Activated CD4-positive, alpha-beta T cell treated with anti-CD3 and anti-CD28 coated beads, Interleukin-2, amount 10 ng/mL, durations not matched to agents 7 days and 5 days (primary cell): ENCODE measurements around the gene TAC3. TPM values are rescaled to one million over a fixed set of nuclear protein-coding genes. Genes with fewer than 3 reads are reported as not detected.
A peak's percentile ranks its signal among the peaks of the same experiment; 100 is the strongest.

Experiments
- CTCF ChIA-PET: fragments of 350-600 bp; sonication (Branson Sonifier 250); formaldehyde crosslinking; loops from one replicate; lab custom pipeline; 2021; ENCODE audit warnings: antibody characterized with exemption; lab: Charles Lee
- POLR2A ChIA-PET: fragments of 350-600 bp; sonication (Branson Sonifier 250); formaldehyde crosslinking; loops from one replicate; lab custom pipeline; 2021; ENCODE audit warnings: antibody characterized with exemption; lab: Charles Lee
- DNase-seq: peaks from one replicate; pipeline ENCODE4 v3.0.0-alpha.2; 2020
- H3K27ac Mint-ChIP-seq: one replicate; pipeline ENCODE4 v1.8.0; 2021; ENCODE audit warnings: mild to moderate bottlenecking, moderate library complexity, mixed read lengths
- H3K27me3 Mint-ChIP-seq: one replicate; pipeline ENCODE4 v1.8.0; 2021; ENCODE audit warnings: mixed read lengths
- H3K36me3 Mint-ChIP-seq: one replicate; pipeline ENCODE4 v1.8.0; 2021; ENCODE audit warnings: low read depth, mixed read lengths
- H3K4me1 Mint-ChIP-seq: one replicate; pipeline ENCODE4 v1.8.0; 2021; ENCODE audit warnings: mixed read lengths
- H3K4me3 Mint-ChIP-seq: one replicate; pipeline ENCODE4 v1.8.0; 2021; ENCODE audit warnings: mild to moderate bottlenecking, moderate library complexity, mixed read lengths
- H3K9me3 Mint-ChIP-seq: one replicate; pipeline ENCODE4 v1.8.0; 2021; ENCODE audit warnings: mixed read lengths
- total RNA-seq, 2 experiments: library from RNA; stranded (reverse); gene quantifications; one replicate each; pipeline ENCODE4 v1.2.3, GENCODE V29; 2021

The TAC3 gene
- total RNA-seq, 2 experiments from 2014 or later, result 0.25 TPM; not detected in 1

DNA sequence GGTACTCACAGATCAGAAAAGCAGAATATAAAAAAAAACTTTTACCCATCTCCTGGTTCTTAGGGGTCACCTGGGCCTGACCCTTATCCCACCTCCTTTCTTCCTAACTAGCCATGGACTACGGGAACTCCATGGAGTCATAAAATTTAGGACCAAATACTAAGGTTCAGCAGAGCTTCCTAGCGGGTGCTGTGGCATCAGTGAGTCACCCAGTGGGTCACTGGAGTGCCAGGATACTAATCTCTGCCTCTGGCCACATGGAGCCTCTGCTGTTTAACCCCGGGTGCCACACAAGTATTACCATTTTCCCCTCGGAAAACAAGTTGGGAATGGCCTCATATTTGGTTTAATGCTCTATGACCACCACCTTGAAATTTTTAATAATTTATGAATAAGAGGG lies 16.9 kb downstream of the TAC3 start:
- no peaks in the 10 kb centered on the region for H3K27me3 Mint-ChIP-seq
- peaks cover 41% of the 10 kb centered on the region for H3K4me1 Mint-ChIP-seq
- peaks cover 38% of the 10 kb centered on the region for H3K36me3 Mint-ChIP-seq
- H3K9me3 Mint-ChIP-seq, result no peaks in the 10 kb centered on the region
- H3K4me3 Mint-ChIP-seq, result no peak overlapping the region
- ChIA-PET CTCF (interaction anchor here (0.7 to 2.6 kb wide), 5 partner anchors 11 to 242 kb away, joined by 3 to 9 read pairs (median 4); no protein-coding TSS in a partner anchor), POLR2A (no interaction called here)
- no peak for DNase-seq
- peak overlapping the region; percentile 83 for H3K27ac Mint-ChIP-seq

DNA sequence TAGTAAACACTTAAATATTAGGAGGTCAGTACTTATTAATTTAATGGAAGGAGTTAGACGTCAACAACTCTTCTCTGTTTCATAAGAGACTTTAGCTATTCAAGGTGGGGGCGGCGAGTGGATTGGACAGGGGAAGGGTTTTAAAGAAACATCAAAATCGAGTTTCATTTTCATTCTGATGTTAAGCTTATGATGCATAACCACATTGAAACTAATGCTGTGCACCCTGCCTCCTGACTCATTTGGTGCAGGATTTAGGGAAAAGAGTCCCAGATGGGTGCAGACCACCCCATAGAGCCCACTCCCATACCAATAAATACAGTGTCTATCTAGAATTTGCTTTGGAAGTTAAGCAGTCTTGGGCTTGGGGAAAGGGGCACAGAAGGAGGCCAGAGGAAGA lies 17.3 kb downstream of the TAC3 start:
- ChIA-PET CTCF (interaction anchor here (0.6 to 2.6 kb wide), 6 partner anchors 12 to 241 kb away, joined by 3 to 9 read pairs (median 4); no protein-coding TSS in a partner anchor), POLR2A (no interaction called here)
- peaks cover 34% of the 10 kb centered on the region for H3K36me3 Mint-ChIP-seq
- H3K9me3 Mint-ChIP-seq, result no peaks in the 10 kb centered on the region
- H3K27ac Mint-ChIP-seq, result peak overlapping the region; percentile 83
- peak; percentile 47 for DNase-seq
- H3K4me1 Mint-ChIP-seq, result peaks cover 36% of the 10 kb centered on the region
- H3K27me3 Mint-ChIP-seq, result no peaks in the 10 kb centered on the region
- peak overlapping the region; percentile 39 for H3K4me3 Mint-ChIP-seq

DNA sequence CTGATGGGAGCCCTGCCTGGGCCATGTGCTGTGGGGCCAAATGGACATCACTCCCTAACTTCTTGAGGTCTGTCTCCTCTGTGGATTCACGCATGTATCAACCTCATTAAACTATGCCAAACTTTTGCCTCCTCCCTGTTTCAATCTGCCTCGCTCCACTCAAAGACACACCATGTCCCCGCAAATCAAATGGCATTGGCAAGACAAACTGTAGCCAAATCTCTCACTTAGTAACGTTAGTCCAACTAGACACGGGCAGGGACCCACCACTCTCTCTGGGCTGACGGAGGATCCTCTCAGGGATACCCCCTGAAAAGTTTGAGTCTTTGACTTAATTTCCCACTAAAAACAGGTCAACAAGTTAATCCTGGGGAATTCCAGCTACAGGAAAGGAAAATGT lies 18.0 kb downstream of the TAC3 start:
- H3K36me3 Mint-ChIP-seq, result peaks cover 28% of the 10 kb centered on the region
- H3K27me3 Mint-ChIP-seq, result no peaks in the 10 kb centered on the region
- DNase-seq, result no peak
- ChIA-PET POLR2A (no interaction called here), CTCF (interaction anchor here (0.6 to 2.6 kb wide), 4 partner anchors 12 to 241 kb away, joined by 3 to 9 read pairs (median 4); no protein-coding TSS in a partner anchor)
- H3K27ac Mint-ChIP-seq, result peak overlapping the region; percentile 83
- peaks cover 36% of the 10 kb centered on the region for H3K4me1 Mint-ChIP-seq
- no peak overlapping the region for H3K4me3 Mint-ChIP-seq
- no peaks in the 10 kb centered on the region for H3K9me3 Mint-ChIP-seq

DNA sequence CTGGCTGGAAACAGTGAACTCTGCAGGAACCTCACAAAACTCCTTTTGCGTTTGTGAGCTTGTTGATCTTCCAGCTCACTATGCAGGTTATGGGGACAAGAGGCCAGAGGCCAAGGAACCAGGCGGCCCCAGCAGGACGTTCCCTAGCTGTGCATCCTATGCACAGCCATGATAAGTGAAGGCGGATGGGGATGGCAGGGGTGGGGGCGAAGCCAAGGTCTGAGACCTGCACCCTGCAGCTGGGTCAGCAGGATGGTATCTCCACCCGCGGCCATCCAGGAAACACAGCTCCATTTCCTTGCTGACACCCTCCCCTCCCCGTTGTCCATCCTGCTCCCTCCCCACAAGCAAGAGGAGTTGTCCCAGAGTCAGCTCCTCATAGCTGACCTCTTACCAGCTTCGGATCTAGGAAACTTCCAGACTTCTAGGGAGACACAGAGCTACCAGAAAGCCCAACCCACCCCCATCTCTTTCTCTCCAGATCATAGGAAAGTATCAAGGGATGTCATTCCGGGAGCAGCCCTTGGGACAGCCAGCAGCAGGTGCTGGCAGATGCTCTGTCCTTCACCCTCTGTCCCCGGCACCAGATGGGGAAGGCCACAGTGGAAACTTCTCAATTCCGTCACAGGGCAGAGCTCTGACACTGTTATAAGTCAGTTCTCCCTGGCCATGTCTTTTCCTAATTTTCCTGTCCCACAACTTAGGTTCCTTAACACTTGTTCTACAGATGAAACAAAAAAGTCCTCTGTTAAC lies 19.4 kb downstream of the TAC3 start:
- Mint-ChIP-seq H3K27ac (no peak overlapping the region), H3K4me3 (no peak overlapping the region), H3K27me3 (no peaks in the 10 kb centered on the region), H3K9me3 (no peaks in the 10 kb centered on the region), H3K36me3 (peaks cover 18% of the 10 kb centered on the region), H3K4me1 (peaks cover 36% of the 10 kb centered on the region)
- no peak for DNase-seq
- ChIA-PET CTCF (interaction anchor here (0.7 to 2.6 kb wide), 5 partner anchors 8 to 239 kb away, joined by 3 to 12 read pairs (median 4); no protein-coding TSS in a partner anchor), POLR2A (interaction anchor here (0.6 kb wide), 1 partner anchor 50 kb away, joined by 4 read pairs; no protein-coding TSS in a partner anchor)

DNA sequence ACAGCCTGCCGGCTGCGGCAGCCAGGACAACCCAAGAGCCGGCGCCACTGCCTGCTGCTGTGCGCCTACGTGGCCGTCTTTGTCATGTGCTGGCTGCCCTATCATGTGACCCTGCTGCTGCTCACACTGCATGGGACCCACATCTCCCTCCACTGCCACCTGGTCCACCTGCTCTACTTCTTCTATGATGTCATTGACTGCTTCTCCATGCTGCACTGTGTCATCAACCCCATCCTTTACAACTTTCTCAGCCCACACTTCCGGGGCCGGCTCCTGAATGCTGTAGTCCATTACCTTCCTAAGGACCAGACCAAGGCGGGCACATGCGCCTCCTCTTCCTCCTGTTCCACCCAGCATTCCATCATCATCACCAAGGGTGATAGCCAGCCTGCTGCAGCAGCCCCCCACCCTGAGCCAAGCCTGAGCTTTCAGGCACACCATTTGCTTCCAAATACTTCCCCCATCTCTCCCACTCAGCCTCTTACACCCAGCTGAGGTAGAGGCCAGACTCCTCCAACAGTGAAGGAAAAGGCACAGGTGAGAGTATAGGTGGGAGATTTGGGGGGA lies 20.3 kb downstream of the TAC3 start:
- Mint-ChIP-seq H3K36me3 (peaks cover 13% of the 10 kb centered on the region), H3K27me3 (no peaks in the 10 kb centered on the region), H3K27ac (no peak overlapping the region), H3K4me1 (peaks cover 37% of the 10 kb centered on the region), H3K4me3 (no peak overlapping the region), H3K9me3 (no peaks in the 10 kb centered on the region)
- ChIA-PET POLR2A (no interaction called here), CTCF (interaction anchor here (1.3 to 1.9 kb wide), 2 partner anchors 8 to 9 kb away, joined by 4 to 12 read pairs; no protein-coding TSS in a partner anchor)
- DNase-seq, result no peak

DNA sequence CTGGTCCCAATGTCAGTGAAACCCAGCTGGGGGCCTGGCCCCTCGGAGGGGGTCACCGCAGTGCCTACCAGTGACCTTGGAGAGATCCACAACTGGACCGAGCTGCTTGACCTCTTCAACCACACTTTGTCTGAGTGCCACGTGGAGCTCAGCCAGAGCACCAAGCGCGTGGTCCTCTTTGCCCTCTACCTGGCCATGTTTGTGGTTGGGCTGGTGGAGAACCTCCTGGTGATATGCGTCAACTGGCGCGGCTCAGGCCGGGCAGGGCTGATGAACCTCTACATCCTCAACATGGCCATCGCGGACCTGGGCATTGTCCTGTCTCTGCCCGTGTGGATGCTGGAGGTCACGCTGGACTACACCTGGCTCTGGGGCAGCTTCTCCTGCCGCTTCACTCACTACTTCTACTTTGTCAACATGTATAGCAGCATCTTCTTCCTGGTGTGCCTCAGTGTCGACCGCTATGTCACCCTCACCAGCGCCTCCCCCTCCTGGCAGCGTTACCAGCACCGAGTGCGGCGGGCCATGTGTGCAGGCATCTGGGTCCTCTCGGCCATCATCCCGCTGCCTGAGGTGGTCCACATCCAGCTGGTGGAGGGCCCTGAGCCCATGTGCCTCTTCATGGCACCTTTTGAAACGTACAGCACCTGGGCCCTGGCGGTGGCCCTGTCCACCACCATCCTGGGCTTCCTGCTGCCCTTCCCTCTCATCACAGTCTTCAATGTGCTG lies 21.0 kb downstream of the TAC3 start:
- H3K4me1 Mint-ChIP-seq, result peaks cover 37% of the 10 kb centered on the region
- H3K27me3 Mint-ChIP-seq, result no peaks in the 10 kb centered on the region
- no peak for DNase-seq
- POLR2A ChIA-PET, result no interaction called here
- no peak overlapping the region for H3K4me3 Mint-ChIP-seq
- no peak overlapping the region for H3K27ac Mint-ChIP-seq
- H3K36me3 Mint-ChIP-seq, result peaks cover 10% of the 10 kb centered on the region
- no peaks in the 10 kb centered on the region for H3K9me3 Mint-ChIP-seq
- CTCF ChIA-PET, result interaction anchor here (1.6 to 1.9 kb wide), 3 partner anchors 10 to 232 kb away, joined by 4 to 9 read pairs (median 4); partner anchors contain the start of gene HSD17B6

DNA sequence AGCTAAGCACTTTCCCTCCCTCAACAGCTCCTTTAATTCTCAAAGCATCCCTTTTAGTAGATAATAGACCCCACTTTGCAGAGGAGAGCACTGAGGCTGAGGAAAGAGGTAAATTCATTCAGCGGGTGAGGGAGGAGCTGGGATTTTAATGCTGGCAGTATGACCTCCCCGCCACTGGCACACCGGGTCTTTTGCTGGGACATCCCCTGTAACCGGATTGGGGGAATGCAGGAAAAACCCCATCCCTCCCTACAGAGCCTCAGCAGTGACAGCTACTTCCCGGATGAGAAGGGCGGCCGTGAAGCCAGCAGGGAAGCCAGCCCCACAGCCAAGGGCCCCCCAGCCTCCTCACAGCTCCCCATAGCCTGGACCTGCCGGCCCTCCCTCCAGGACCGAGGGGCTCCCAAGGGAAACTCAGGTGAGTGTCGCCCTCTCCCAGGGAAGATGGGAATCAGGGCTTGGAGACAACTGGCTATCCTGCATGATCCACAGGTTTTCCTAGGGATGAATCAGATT lies 22.0 kb downstream of the TAC3 start:
- no peak for DNase-seq
- Mint-ChIP-seq H3K4me3 (no peak overlapping the region), H3K27ac (no peak overlapping the region), H3K4me1 (peaks cover 28% of the 10 kb centered on the region), H3K27me3 (peaks cover 4% of the 10 kb centered on the region), H3K36me3 (peaks cover 6% of the 10 kb centered on the region), H3K9me3 (no peaks in the 10 kb centered on the region)
- ChIA-PET CTCF (interaction anchor here (1.1 to 1.7 kb wide), 3 partner anchors 8 to 231 kb away, joined by 3 to 9 read pairs (median 4); partner anchors contain the start of gene HSD17B6), POLR2A (no interaction called here)

DNA sequence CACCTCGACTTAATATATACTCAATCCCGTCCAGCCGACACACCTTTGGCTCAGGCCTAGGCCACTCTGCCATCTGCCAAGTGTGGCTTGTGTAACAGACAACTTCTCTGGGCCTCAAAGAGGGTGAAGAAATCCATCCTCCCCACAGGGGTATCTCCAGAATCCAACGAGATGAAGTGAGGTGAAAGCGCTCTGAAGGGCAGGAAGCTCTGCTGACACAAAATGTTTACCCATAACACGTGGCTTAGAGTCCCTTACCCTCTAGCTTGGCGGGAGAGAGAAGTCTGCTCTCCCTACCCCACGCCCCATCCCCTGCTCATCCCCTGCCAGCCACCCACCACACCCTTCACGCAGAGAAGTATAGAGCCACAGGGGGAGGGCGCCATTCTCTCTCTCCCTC lies 23.0 kb downstream of the TAC3 start:
- no peak overlapping the region for H3K27ac Mint-ChIP-seq

DNA sequence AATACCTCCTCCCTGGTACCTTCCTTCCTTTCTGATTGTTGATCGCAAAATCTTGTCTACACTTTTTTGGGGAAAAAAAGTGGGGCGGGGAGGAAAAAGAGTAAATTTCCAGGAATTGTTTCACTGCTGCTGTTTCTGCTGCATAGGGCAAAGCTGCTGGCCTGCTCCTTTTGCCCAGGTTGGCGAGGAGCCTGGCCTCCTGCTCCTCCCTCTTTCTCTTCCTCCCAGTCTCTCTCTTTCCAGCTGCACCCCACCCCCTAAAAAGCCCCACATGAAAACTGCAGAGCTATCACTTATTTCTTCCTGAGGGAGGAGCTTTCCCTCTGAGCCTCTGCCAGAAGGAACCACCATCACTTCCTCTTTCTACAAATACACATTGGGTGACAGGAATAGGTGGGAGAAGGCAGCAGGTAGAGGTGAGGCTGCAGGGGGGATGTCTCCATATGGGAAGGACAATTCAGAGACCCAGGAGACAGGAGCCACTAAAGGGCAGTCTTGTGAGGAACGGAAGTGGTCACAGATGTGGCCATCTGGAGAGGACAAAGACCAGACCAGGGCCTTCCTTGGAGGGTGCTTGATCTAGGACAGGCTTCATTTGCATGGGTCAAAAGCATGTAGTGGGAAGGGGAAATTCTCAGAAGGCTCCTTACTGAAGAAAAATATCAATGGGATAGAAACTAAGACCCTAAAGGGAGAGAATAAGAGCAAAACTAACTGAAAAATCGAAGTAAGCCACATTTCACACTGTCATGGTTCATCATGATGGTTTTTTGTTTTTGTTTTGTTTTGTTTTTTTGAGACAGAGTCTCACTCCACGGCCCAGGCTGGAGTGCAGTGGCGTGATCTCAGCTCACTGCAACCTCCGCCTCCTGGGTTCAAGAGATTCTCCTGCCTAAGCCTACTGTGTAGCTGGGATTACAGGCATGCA lies 24.7 kb downstream of the TAC3 start:
- CTCF ChIA-PET, result interaction anchor here (1.2 to 1.6 kb wide), 2 partner anchors 19 to 121 kb away, joined by 3 read pairs; no protein-coding TSS in a partner anchor
- H3K4me1 Mint-ChIP-seq, result peaks cover 19% of the 10 kb centered on the region
- no peak overlapping the region for H3K27ac Mint-ChIP-seq
- peaks cover 13% of the 10 kb centered on the region for H3K27me3 Mint-ChIP-seq
- H3K4me3 Mint-ChIP-seq, result no peak overlapping the region
- H3K9me3 Mint-ChIP-seq, result no peaks in the 10 kb centered on the region
- POLR2A ChIA-PET, result no interaction called here
- no peak for DNase-seq
- H3K36me3 Mint-ChIP-seq, result no peaks in the 10 kb centered on the region

More for the DNA sequence above, 23.0 kb downstream of the TAC3 start:
- no peaks in the 10 kb centered on the region for H3K9me3 Mint-ChIP-seq
- ChIA-PET POLR2A (no interaction called here), CTCF (interaction anchor here (1.1 kb wide), 1 partner anchor 9 kb away, joined by 3 read pairs; no protein-coding TSS in a partner anchor)
- H3K27me3 Mint-ChIP-seq, result peaks cover 10% of the 10 kb centered on the region
- H3K4me1 Mint-ChIP-seq, result peaks cover 18% of the 10 kb centered on the region
- H3K4me3 Mint-ChIP-seq, result no peak overlapping the region
- no peak for DNase-seq
- peaks cover 6% of the 10 kb centered on the region for H3K36me3 Mint-ChIP-seq

DNA sequence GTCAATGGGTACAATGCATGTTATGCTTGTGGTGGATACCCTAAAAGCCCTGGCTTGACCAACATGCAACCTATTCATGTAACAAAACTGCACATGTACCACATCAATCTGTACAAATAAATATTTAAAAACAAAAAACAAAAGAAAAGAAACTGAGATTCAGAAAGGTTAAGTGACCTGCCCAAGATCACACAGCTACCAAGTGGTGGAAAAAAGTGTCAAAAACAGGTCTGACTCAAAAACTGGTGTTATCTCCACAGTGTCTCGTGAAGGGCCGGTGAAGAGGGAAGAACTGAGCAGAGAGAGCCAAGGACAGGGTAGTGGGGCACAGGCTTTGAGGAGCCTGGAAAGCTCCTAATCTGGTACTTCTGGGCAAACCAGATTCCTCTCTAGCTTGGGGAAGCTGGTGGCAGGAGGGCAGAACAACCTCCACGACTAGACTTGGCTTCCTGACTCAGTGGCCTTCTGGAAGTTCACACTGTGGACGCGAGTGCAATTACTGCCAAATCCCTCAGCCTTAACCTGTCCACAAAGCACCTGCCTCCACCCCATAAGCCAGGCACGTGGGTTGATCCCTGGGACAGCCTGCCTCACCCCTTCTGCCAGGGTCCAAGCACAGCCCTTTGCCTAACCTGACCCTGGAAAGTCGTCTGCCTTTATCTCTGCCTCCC lies 25.5 kb downstream of the TAC3 start:
- Mint-ChIP-seq H3K4me1 (peaks cover 19% of the 10 kb centered on the region), H3K36me3 (no peaks in the 10 kb centered on the region), H3K27me3 (peaks cover 13% of the 10 kb centered on the region), H3K27ac (no peak overlapping the region), H3K4me3 (no peak overlapping the region), H3K9me3 (no peaks in the 10 kb centered on the region)
- ChIA-PET CTCF (interaction anchor here (1.2 kb wide), 1 partner anchor 20 kb away, joined by 3 read pairs; no protein-coding TSS in a partner anchor), POLR2A (no interaction called here)
- no peak for DNase-seq
